ENCODE measurements around the gene SIGLEC15.
"Not testable (repeated sequence)": the region's sequence is repeated elsewhere in the genome, so short reads cannot be mapped to it uniquely, and the experiment has no call there.

Gene SIGLEC15

GRCh38 chr18:45845410-45845809, 19.9 kb downstream of the SIGLEC15 start:
- DNase-seq: no peak

GRCh38 chr18:45847119-45847518, 21.6 kb downstream of the SIGLEC15 start:
- DNase-seq: no peak

- DNase-seq: not testable (repeated sequence)
Measured at GRCh38 chr18:45848643-45849042, 23.2 kb downstream of the SIGLEC15 start.

DNA sequence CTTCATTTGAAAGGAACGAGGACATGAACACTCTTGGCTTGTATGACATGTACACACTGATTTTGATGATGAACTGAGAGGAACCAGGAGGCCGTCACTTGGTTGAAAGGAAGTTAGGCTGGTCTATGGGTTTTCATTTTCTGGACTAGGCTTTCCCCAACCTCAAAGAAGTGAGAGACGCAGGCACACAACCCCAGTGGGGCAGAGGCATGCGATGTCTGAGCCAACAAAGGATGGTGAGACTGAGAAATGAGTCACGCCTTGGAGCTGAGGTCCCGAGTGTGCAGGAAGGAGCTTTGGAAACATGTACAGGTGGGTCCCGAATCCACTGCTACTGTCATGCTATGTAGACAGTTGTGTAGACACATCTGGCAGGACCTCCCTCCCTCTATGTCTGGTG, 24.1 kb downstream of the SIGLEC15 start:
- no peak for DNase-seq

- DNase-seq: no peak
Measured at GRCh38 chr18:45850021-45850420, 24.5 kb downstream of the SIGLEC15 start.

DNA sequence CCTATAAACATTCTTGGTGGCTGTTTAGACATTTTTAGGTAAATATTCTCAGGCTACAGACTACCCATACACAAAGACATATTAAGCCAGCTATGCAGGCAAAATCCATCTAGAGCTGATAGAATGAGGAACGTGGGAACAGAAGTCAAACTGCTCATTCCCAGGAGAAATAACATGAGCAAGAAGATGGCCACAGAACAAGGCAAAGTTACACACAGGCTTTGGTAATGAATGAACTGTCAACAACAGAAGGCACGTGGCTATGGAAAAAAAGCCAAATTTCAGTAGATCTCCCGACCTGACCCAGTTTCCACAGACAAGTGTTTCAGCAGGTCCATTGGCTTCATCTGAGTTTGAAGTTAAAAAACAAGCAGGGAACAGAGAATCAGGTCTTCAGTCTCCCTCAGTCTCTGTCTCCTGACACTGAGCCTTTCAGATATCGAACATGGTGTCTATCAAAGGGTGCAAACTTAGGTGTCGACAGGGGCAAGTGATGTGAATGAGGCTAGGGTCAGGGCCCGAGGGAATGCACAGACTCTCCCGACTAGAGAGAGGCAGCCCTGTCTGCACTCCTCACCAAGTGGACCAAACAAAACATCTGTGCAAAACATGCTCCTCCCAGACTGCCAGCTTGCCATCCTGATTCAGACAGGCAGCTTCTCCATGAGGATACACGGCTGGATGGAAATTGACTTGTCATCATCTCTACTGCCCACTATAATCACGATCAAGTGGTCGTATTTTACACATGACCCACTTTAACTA, 25.9 kb downstream of the SIGLEC15 start:
- DNase-seq: no peak

- DNase-seq: no peak
Measured at GRCh38 chr18:45852631-45853030, 27.2 kb downstream of the SIGLEC15 start.

GRCh38 chr18:45854036-45854586, 28.6 kb downstream of the SIGLEC15 start:
- DNase-seq: no peak

GRCh38 chr18:45856531-45856930, 31.1 kb downstream of the SIGLEC15 start:
- DNase-seq: no peak

DNA sequence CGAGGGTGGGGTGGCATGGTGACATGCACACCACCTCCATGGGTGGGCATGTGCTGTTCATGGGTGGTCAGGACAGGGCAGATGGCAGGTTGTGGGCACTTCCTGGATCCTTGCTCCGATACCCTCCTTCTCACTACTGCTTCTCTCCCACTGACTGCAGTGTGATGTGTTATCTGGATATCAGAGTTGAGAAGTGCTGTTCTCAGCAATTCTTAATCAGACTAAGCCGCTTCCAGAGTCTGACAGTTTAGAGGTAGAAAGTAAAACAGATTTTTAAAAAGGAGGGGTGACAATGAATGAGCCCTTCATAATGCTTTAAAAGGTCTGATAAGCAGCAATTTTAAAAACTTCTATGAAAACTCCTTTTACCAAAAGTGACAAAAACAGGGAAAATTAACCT, 33.9 kb downstream of the SIGLEC15 start:
- DNase-seq: no peak

DNA sequence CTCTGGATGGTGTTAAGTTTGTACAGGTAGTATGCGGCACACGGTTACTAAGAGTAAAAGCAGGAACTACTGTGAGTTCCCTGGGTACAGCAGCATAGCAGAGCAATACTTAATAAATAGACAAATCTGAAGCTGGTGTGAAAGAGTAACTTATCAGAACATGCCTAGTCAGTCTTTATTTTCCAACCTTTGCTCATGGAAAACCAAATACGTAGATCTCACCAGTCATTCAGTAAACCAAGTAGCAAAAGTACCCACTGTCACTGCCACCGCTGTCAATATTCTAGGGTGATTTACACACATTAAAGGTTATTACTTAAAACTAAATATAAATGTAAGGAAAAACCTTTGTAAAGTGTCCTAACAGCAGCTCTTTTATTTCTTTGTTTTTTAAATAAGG, 35.0 kb downstream of the SIGLEC15 start:
- DNase-seq: no peak

- DNase-seq: no peak
Measured at GRCh38 chr18:45860971-45861370, 35.5 kb downstream of the SIGLEC15 start.

GRCh38 chr18:45861926-45862325, 36.5 kb downstream of the SIGLEC15 start:
- no peak for DNase-seq

GRCh38 chr18:45863469-45863868, 38.0 kb downstream of the SIGLEC15 start:
- DNase-seq: no peak

GRCh38 chr18:45864081-45864480, 38.6 kb downstream of the SIGLEC15 start:
- no peak for DNase-seq

GRCh38 chr18:45865466-45865865, 40.0 kb downstream of the SIGLEC15 start:
- DNase-seq: no peak

DNA sequence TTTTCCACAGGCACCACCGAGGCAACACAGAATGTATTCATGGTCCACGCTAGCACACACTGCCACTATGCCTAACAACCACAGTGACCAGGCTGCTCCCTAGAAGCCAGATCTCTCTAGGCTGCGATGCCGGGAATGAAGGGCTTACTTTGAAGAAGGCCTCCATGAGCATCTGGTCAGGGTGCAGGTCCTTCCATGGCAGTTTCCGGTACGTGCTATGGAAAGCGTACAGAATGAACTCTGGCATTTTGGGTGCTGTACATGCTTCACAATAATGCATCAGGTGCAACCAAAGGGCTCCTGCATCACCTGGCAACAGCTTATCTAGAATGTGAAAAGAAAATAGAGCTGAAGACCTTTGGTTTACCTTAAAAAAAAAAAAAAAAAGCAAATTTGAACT, 44.9 kb downstream of the SIGLEC15 start:
- no peak for DNase-seq

DNA sequence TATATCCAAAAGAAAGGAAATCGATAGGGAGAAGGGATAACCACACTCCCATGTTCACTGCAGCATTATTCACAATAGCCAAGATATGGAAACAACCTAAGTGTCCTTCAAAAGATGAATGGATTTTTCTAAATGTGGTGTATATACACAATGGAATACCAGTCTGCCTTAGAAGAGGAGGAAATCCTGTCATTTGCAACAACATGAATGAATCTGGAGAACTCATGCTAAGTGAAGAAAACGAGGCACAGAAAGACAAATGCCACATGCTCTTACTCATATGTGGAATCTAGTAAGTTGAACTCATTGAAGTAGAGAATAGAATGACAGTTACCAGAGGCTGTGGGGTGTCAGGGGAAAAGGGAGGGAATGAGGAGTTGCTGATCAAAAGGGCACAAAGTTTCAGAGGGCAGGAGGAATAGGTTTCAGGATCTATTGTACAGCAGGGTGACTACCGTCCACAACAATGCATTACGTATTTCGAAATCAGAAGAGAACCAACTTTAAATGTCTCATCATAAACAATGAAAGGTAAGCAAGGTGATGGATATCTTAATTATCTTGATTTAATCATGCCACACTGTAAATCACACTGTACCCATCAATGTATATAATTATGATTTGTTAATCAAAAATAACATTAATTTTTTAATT, 46.1 kb downstream of the SIGLEC15 start:
- no peak for DNase-seq

- no peak for DNase-seq
Measured at GRCh38 chr18:45874491-45875184, 49.2 kb downstream of the SIGLEC15 start.

GRCh38 chr18:45876161-45876560, 50.7 kb downstream of the SIGLEC15 start:
- DNase-seq: no peak

DNA sequence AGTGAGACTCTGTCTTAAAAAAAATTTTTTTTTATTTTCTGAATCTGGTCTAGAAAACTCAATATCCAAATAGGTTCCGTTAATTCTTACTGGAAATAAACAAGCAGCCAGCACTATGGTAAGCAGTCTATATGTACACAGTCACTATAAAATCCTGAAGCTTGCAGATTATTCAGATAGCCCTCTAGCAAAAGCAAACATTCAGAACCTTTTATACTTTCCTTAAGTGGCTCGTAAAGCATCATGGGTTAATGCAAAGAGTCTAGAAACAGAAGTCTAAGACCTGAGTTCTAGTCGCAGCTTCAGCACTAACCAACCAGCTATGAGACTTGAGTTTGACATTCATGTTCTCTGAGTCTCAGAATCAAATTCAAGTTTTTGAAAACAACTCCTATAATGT, 51.9 kb downstream of the SIGLEC15 start:
- DNase-seq: no peak

GRCh38 chr18:45879681-45880655, 54.5 kb downstream of the SIGLEC15 start:
- peak; percentile 49 for DNase-seq

Data from T1000 (cell line).